ENCODE measurements around the gene ATP12A. TPM values are rescaled to one million over a fixed set of nuclear protein-coding genes. Genes with fewer than 3 reads are reported as not detected.

Gene ATP12A
- polyA plus RNA-seq, 3 donors: not detected

GRCh38 chr13:24719139-24719538, 38.9 kb downstream of the ATP12A start:
- Histone ChIP-seq H3K9me3 (replicated peaks in 1 of 2; ENCODE audit: control insufficient read depth in 1 of 2, insufficient read depth in 1 of 2, low read length in 2 of 2) (no peaks in the 10 kb centered on the region), H3K27me3 (ENCODE audit: control insufficient read depth in 2 of 2, insufficient read depth in 2 of 2, low read length in 2 of 2) (no peaks in the 10 kb centered on the region), H3K4me1 (ENCODE audit: control insufficient read depth in 1 of 2, insufficient read depth in 2 of 2, low read length in 2 of 2) (no peaks in the 10 kb centered on the region), H3K9ac (ENCODE audit: insufficient read depth, low read length, poor library complexity, severe bottlenecking) (no peak overlapping the region), H4K20me1 (ENCODE audit: insufficient read depth, low read length) (no peaks in the 10 kb centered on the region), H2AFZ (ENCODE audit: insufficient read depth, low read depth, low read length, poor library complexity, severe bottlenecking) (no peak overlapping the region), H3K4me2 (replicated peaks; ENCODE audit: extremely low read depth, low read length, poor library complexity, severe bottlenecking) (no peak overlapping the region), H3K4me3 (replicated peaks in 1 of 3; ENCODE audit: low read depth in 2 of 3, low read length in 3 of 3) (no peak overlapping the region), H3K36me3 (replicated peaks in 1 of 2; ENCODE audit: control insufficient read depth in 1 of 2, insufficient read depth in 2 of 2, low read length in 2 of 2) (no peaks in the 10 kb centered on the region), H3K27ac (ENCODE audit: low read depth in 1 of 2, low read length in 2 of 2) (no peak overlapping the region), H3K79me2 (ENCODE audit: insufficient read depth, low read length) (no peaks in the 10 kb centered on the region)
- Mint-ChIP-seq H3K4me1 (peaks cover 6% of the 10 kb centered on the region), H3K36me3 (no peaks in the 10 kb centered on the region), H3K27me3 (ENCODE audit: low read depth in 3 of 3) (peaks cover 0 to 8% (median 4%) of the 10 kb centered on the region in 3 donors), H3K9me3 (peaks cover 0 to 1% (median 0%) of the 10 kb centered on the region in 7 donors), H3K27ac (peak overlapping the region in 2 of 7 donors; percentile 30 to 62), H3K4me3 (no peak overlapping the region)
- no peak for DNase-seq
- TF ChIP-seq, protein P1, sequence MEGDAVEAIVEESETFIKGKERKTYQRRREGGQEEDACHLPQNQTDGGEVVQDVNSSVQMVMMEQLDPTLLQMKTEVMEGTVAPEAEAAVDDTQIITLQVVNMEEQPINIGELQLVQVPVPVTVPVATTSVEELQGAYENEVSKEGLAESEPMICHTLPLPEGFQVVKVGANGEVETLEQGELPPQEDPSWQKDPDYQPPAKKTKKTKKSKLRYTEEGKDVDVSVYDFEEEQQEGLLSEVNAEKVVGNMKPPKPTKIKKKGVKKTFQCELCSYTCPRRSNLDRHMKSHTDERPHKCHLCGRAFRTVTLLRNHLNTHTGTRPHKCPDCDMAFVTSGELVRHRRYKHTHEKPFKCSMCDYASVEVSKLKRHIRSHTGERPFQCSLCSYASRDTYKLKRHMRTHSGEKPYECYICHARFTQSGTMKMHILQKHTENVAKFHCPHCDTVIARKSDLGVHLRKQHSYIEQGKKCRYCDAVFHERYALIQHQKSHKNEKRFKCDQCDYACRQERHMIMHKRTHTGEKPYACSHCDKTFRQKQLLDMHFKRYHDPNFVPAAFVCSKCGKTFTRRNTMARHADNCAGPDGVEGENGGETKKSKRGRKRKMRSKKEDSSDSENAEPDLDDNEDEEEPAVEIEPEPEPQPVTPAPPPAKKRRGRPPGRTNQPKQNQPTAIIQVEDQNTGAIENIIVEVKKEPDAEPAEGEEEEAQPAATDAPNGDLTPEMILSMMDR (IDR thresholded peaks at IDR 0.05): no peak
- WGBS (ENCODE audit: insufficient coverage): 88% methylated on average over 4 of the region's 12 CpGs
- intact Hi-C loops (cut with micrococcal nuclease): no loop called here

GRCh38 chr13:24723206-24723605, 43.0 kb downstream of the ATP12A start:
- peaks cover 0 to 1% (median 0%) of the 10 kb centered on the region in 7 donors for H3K9me3 Mint-ChIP-seq
- Histone ChIP-seq H3K27ac (ENCODE audit: low read depth in 1 of 2, low read length in 2 of 2) (no peak overlapping the region), H3K9ac (ENCODE audit: insufficient read depth, low read length, poor library complexity, severe bottlenecking) (no peak overlapping the region), H3K4me2 (replicated peaks; ENCODE audit: extremely low read depth, low read length, poor library complexity, severe bottlenecking) (no peak overlapping the region), H3K36me3 (replicated peaks in 1 of 2; ENCODE audit: control insufficient read depth in 1 of 2, insufficient read depth in 2 of 2, low read length in 2 of 2) (no peaks in the 10 kb centered on the region), H3K9me3 (replicated peaks in 1 of 2; ENCODE audit: control insufficient read depth in 1 of 2, insufficient read depth in 1 of 2, low read length in 2 of 2) (no peaks in the 10 kb centered on the region), H4K20me1 (ENCODE audit: insufficient read depth, low read length) (no peaks in the 10 kb centered on the region), H3K4me3 (replicated peaks in 1 of 3; ENCODE audit: low read depth in 2 of 3, low read length in 3 of 3) (no peak overlapping the region), H3K79me2 (ENCODE audit: insufficient read depth, low read length) (no peaks in the 10 kb centered on the region), H2AFZ (ENCODE audit: insufficient read depth, low read depth, low read length, poor library complexity, severe bottlenecking) (no peak overlapping the region), H3K27me3 (ENCODE audit: control insufficient read depth in 2 of 2, insufficient read depth in 2 of 2, low read length in 2 of 2) (no peaks in the 10 kb centered on the region), H3K4me1 (ENCODE audit: control insufficient read depth in 1 of 2, insufficient read depth in 2 of 2, low read length in 2 of 2) (no peaks in the 10 kb centered on the region)
- no peak overlapping the region for H3K4me3 Mint-ChIP-seq
- TF ChIP-seq, protein P1 (IDR thresholded peaks at IDR 0.05): no peak
- WGBS (ENCODE audit: insufficient coverage): 97% methylated on average over 11 of the region's 12 CpGs
- H3K36me3 Mint-ChIP-seq: no peaks in the 10 kb centered on the region
- no peak overlapping the region for H3K27ac Mint-ChIP-seq
- H3K27me3 Mint-ChIP-seq (ENCODE audit: low read depth in 3 of 3): peaks cover 2 to 4% (median 2%) of the 10 kb centered on the region in 3 donors
- DNase-seq: no peak
- intact Hi-C loops (cut with micrococcal nuclease): no loop called here
- peaks cover 8% of the 10 kb centered on the region for H3K4me1 Mint-ChIP-seq

Data from CD14-positive monocyte (primary cell).